GM23248 (cell line): ENCODE measurements around the gene COX6B2.

ENCODE experiments used
- EZH2 ChIP-seq: fragments of 200-600 bp; sonication (generic); IDR thresholded peaks from 2 replicates; pipeline ENCODE4 v1.6.1; 2018; ENCODE audit warnings: antibody characterized with exemption, mild to moderate bottlenecking; ENCODE audit not compliant: insufficient read depth, poor library complexity, severe bottlenecking
- EZH2phosphoT487 ChIP-seq: fragments of 200-600 bp; sonication (generic); IDR thresholded peaks from 2 replicates; pipeline ENCODE4 v1.6.1; 2018; ENCODE audit warnings: antibody characterized with exemption, moderate library complexity, mild to moderate bottlenecking, low read depth; ENCODE audit not compliant: insufficient read depth

- TF ChIP-seq EZH2, result no peak
- TF ChIP-seq EZH2phosphoT487, result no peak
Observed at GRCh38 chr19:55379174-55379573, 24.7 kb upstream of the COX6B2 start.
